Epithelial cell of proximal tubule (primary cell): Measurements from ENCODE around the gene ALDH8A1. TPM values are rescaled to one million over a fixed set of nuclear protein-coding genes. Genes with fewer than 3 reads are reported as not detected.
A peak's percentile ranks its signal among the peaks of the same experiment; 100 is the strongest.
"Not testable (repeated sequence)": the region's sequence is repeated elsewhere in the genome, so short reads cannot be mapped to it uniquely, and the experiment has no call there.

Source experiments
- DNase-seq: peaks from one replicate; pipeline ENCODE4 v3.0.0-alpha.2; 2011; ENCODE audit warnings: low read depth
- H3K4me3 ChIP-seq: 2 replicates; pipeline ENCODE4 v1.5.1; 2011; ENCODE audit warnings: low read depth, mild to moderate bottlenecking, low read length
- total RNA-seq: library from RNA; depleted of rRNA; stranded (reverse); fragments of >200 nt; gene quantifications from 2 replicates; pipeline ENCODE4 v1.2.3, GENCODE V29; 2015
- TF ChIP-seq, protein P1 (sequence below): conservative IDR thresholded peaks from 2 replicates; pipeline ENCODE4 v1.5.1; 2012; ENCODE audit warnings: low read depth, mild to moderate bottlenecking, low read length

Gene ALDH8A1
- total RNA-seq, 1 donor from 2014 or later, result 0.40 TPM

DNA sequence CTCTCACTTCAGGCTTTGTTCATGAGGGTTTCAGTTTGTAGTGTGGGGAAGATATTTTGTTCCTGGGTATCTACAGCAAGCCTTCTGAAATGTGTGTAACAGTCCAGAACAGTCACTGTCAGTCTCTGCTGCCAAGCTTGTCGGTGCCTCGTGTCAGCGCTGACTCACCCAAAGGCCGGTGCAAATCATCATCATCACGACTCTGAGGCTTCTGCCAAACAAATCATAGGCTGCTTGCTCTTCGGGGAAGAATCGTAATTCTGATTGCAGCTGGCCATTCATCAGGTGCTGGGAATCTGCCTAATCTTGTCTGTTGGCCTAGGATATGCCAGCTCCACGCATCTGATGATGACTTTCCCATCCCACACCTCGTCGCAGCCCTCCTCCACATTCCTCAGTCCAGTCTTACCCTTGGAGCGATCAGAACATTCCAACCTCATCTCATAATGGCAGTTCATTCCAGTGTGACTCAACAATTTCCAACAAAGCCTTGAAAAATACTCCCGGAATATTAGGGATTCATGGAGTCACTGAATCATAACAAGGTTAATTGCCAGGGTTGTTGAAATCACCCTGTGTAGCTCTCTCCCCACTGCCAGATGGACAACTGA is 40.9 kb downstream of the ALDH8A1 start:
- peak; percentile 99 for DNase-seq
- TF ChIP-seq, protein P1, sequence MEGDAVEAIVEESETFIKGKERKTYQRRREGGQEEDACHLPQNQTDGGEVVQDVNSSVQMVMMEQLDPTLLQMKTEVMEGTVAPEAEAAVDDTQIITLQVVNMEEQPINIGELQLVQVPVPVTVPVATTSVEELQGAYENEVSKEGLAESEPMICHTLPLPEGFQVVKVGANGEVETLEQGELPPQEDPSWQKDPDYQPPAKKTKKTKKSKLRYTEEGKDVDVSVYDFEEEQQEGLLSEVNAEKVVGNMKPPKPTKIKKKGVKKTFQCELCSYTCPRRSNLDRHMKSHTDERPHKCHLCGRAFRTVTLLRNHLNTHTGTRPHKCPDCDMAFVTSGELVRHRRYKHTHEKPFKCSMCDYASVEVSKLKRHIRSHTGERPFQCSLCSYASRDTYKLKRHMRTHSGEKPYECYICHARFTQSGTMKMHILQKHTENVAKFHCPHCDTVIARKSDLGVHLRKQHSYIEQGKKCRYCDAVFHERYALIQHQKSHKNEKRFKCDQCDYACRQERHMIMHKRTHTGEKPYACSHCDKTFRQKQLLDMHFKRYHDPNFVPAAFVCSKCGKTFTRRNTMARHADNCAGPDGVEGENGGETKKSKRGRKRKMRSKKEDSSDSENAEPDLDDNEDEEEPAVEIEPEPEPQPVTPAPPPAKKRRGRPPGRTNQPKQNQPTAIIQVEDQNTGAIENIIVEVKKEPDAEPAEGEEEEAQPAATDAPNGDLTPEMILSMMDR, result no peak
- H3K4me3 ChIP-seq, result peak overlapping the region; percentile 26

DNA sequence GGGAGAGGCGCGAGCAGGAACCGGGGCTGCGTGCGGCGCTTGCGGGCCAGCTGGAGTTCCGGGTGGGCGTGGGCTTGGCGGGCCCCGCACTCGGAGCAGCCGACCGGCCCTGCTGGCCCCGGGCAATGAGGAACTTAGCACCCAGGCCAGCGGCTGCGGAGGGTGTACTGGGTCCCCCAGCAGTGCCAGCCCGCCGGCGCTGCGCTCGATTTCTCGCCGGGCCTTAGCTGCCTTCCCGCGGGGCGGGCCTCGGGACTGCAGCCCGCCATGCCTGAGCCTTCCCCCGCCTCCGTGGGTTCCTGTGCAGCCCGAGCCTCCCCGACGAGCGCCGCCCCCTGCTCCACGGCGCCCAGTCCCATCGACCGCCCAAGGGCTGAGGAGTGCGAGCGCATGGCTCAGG is 45.2 kb downstream of the ALDH8A1 start:
- DNase-seq, H3K4me3 ChIP-seq: not testable (repeated sequence)

DNA sequence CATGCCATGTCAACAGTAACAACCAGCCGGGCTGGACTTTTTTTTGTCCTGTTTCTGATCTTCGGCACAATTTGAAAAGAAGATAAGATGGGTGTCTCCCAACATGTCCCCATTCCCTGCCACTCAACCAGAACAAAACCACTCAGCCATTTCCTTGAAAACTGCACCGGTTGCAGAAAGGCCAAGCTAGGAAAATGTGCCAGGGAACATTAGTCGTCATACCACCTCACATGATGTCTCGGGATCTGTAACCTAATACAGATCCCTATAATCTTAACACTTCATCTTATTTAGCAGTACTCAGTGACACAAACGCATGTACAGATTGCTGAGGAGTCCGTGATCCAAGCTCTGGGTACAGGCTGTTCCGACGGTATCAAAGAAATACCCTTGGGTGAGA is 46.5 kb downstream of the ALDH8A1 start:
- H3K4me3 ChIP-seq, result no peak overlapping the region
- peak; percentile 76 for DNase-seq
- TF ChIP-seq, protein P1, result no peak

DNA sequence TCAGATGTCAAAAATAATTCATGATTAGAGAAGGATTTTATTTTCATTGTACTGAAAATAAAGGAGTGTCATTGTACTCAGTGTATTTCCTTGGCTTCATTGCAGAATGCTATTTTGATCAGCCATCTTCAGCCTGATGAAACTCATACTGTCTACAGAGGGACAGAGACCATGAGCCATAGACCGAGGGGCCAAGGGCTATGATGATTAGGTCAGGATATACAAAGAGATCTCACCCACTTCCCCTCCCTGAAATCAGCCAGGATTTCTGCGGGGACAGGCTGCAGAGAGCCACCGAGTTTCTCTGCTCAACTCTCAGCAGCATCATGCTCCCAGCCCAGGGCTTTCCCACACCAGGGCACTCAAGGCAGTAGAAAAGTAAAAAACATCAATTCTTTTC is 47.0 kb downstream of the ALDH8A1 start:
- no peak for DNase-seq
- H3K4me3 ChIP-seq, result no peak overlapping the region
- TF ChIP-seq, protein P1, result no peak

DNA sequence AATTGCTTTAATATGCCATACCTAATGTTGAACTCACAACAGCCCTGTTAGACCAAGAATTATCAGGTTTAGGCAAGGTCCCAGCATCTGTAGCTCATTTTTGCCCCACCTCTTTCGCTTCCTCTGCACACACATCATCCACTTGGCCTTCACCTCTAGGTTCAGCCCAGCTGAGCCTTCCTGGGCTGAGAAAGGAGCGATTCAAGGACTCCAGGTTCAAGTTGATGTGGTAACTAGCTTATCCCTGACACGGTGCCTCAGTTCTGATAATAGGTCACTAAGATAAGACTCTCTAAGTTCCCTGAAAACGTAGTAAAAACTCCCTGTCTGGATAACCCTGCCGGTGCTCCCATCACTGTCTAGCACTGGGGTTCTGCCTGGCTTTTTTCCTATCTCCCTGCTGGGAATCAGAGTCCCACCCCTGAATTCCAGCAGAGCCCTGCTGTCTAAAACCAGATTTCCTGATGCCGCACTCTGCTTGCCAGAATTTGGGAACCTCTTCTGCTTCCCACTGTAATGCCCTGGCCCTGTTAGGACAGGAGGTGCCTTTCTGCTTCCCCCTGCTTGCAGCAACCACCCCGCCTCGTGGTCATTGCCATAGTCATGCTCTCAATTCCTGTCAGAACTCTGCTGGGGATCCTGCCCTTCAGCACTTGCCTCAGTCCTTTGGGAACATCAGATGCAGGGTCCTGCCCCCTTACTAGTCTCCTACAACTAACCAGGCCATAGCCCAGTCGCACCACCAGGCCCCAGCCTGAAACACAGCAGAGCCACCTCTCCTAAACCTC is 47.6 kb downstream of the ALDH8A1 start:
- no peak for DNase-seq
- TF ChIP-seq, protein P1, result no peak
- no peak overlapping the region for H3K4me3 ChIP-seq

DNA sequence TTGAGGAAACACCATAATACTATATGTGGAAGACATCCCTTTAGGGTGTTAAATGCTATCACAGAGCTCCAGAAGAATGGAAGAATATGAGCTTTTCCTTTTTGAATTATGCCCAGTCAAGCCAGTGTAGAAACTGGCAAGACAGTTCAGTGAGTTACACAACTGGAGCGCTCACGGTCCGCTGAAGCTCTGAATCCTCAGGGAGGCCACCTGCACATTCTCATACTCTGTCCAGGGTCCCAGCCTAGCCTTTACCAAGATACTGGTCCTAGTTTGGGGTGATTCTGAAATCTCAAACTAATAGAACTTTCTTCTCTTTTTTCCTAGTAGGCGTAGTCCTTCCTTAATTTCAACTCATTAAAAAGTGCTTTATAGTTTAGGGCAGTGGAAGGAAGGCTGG is 51.3 kb downstream of the ALDH8A1 start:
- DNase-seq, result no peak
- H3K4me3 ChIP-seq, result no peak overlapping the region
- TF ChIP-seq, protein P1, result no peak

DNA sequence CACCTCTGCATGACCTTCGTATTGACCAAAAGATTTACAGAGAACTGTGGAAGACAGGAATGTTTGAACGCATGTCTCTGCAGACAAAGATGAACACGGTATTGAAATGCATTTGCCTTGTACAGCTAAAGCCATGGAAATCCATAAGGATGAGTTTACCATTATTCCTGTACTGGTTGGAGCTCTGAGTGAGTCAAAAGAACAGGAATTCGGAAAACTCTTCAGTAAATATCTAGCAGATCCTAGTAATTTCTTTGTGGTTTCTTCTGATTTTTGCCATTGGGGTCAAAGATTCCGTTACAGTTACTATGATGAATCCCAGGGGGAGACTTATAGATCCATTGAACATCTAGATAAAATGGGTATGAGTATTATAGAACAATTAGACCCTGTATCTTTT is 51.7 kb downstream of the ALDH8A1 start:
- not testable (repeated sequence) for DNase-seq, H3K4me3 ChIP-seq

DNA sequence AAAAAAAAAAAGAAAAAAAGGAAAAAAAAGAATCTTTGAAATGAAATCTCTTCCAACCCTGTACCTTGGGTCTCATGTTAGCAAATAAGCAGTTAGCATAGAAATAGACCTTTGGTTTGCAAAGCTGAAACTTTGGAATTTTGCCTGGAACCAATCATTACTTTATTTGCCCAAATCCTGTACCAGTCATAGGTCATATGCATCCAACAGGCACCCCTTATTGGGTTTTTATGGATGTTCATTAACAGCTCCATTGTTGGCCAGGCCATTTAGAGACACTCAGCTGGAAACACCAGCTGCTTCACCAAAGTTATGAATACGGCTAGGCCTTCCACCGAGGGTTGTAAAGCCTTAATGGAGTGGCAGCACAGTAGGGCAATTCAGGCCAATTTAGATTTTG is 53.0 kb downstream of the ALDH8A1 start:
- H3K4me3 ChIP-seq, result no peak overlapping the region
- TF ChIP-seq, protein P1, result no peak
- no peak for DNase-seq
